CMK (cell line): Measurements from ENCODE around the gene COG5.

Source experiments
- DNase-seq: peaks from one replicate; pipeline ENCODE4 v3.0.0-alpha.2; 2010; ENCODE audit warnings: low read depth

The COG5 gene

GRCh38 chr7:107505997-107506673 is 57.6 kb downstream of the COG5 start:
- no peak for DNase-seq

- no peak for DNase-seq
Observed at GRCh38 chr7:107505362-107505761, 58.4 kb downstream of the COG5 start.

GRCh38 chr7:107503687-107504086 is 60.0 kb downstream of the COG5 start:
- DNase-seq = no peak

GRCh38 chr7:107502797-107503196 is 60.9 kb downstream of the COG5 start:
- DNase-seq = no peak

DNA sequence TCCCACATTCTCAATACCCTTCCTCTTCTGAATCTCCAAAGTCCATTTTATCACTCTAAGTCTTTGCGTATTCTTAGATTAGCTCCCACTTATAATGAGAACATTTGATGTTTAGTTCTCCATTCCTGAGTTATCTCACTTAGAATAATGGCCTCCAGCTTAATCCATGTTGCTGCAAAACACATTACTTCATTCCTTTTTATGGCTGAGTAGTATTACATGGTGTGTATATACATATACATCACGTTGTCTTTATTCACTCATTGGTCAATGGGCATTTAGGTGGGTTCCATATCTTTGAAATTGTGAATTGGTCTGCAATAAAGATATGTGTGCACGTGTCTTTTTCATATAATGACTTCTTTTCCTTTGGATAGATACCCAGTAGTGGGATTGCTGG is 61.6 kb downstream of the COG5 start:
- no peak for DNase-seq

DNA sequence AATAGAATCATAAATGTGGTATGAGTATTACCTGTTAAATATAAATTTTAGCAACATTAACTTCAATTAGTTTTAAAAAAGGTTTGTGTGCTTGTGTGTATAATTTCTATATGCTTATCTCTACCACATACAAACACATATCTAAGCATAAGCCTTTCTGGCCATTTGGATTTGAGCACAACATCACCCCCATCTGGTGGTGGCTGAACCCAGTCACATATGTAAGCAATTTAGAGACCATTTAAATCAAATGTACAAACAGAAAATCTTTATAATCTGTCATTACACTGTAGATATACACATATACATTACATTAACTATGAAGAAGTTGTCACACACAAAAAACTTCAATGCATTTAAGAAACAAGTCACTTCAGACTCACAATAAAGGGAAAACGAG is 62.1 kb downstream of the COG5 start:
- DNase-seq = no peak

- no peak for DNase-seq
Observed at GRCh38 chr7:107499731-107500130, 64.0 kb downstream of the COG5 start.

GRCh38 chr7:107495516-107495915 is 68.2 kb downstream of the COG5 start:
- DNase-seq = no peak

DNA sequence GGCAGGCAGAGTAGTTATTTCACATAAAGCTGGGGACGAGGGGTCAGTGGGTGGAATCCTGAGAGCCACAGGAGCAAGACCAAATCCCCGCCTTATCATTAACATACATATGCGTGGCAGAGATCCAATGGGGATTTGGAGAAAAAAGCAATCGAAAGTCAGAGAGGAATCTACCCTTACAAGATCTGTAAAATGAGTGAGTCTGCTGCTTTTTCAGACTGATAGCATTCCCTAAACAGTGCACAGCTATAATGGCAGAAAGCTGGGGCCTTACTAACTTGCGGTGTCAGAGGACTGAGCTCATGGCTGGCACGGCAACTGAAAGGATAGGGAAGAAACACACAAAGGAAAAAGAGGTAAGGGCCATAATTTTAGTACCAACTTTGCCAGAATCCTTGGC is 68.8 kb downstream of the COG5 start:
- no peak for DNase-seq

DNA sequence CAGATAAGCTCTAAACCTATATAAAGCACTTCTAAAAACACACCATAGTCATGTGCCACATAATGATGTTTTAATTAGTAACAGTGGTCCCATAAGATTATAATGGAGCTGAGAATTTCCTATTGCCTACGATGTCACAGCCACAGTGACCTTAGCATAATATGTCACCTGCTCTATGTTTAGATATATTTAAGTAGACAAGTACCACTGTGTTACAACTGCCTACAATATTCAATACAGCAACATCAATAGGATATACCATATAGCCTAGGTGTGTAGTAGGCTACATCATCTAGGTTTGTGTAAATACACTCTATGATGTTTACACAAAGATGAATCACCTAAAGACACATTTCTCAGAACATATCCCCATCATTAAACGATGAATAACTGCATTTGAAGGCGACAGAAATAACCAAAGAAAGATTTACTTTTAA is 69.4 kb downstream of the COG5 start:
- no peak for DNase-seq

DNA sequence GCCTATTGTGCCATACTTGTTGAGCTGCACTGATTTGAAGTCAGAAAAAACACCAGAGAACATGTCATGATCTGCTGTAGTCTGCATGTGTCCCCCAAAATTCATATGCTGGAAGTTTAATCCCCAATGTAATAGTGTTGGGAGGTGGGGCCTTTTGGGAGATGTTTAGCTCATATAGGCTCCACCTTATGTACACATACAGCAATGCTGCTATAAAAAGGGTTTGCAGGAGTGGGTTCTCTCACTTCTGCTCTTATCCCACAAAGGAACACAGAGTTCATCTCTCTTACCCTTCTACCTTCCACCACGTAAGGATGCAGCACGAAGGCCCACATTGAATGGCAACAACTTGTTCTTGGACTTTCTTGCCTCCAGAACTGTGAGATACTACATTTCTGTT is 70.8 kb downstream of the COG5 start:
- DNase-seq = no peak

- DNase-seq = no peak
Observed at GRCh38 chr7:107486041-107486440, 77.7 kb downstream of the COG5 start.

DNA sequence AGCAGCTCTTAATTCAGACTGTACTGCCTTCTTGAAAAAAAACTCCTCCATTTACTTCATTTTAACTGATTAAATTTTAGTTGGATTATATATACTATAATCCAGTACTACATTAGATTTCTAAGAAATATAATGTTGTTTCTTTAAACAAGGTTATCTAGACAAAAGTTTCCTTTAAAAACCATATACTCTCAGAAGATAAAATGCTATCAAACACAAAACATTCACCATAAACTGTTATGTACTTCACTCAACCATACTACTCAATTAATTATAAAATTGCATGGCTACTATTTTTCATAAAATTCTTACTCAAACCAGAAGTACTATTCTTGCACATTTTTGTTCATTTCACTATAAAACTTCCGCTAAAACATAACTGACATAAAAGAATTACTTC is 81.1 kb downstream of the COG5 start:
- no peak for DNase-seq

DNA sequence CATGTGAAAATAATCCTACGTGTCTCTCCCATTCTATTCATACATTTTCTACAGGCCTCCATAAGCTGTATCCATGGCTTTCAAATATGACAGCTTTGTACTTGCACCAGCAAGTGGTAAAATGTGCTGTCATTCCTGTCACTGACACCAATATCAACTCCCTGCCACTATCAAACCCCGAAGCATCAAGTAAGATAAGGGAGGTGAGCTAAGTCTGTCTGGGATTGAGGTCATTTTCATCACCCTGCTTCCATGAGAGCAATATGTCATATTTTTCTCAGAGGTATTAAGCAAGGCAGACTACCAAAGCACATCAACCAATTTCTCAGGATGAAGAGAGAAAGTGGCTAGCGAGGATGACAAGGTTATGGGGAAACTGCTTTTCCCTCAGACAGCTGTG is 82.8 kb downstream of the COG5 start:
- DNase-seq = no peak

DNA sequence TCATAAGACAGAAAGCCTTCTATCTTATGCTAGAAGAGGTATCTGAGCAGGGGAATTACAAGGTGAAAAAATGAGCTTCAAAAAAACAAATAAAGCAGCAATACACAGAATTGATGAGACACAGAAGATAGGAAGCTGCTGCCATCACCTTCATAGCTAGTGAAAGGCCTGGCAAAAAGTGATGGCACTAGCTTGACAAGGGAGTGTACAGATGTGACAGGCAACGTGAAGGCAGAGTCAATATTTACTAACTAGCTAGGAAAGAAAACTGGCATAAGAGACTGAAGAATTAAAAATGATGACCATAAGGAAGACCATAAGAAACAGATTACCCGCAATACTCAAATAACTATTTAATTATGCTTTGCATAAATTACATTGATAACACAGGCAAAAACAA is 84.4 kb downstream of the COG5 start:
- no peak for DNase-seq

- DNase-seq = no peak
Observed at GRCh38 chr7:107474104-107474521, 89.6 kb downstream of the COG5 start.

DNA sequence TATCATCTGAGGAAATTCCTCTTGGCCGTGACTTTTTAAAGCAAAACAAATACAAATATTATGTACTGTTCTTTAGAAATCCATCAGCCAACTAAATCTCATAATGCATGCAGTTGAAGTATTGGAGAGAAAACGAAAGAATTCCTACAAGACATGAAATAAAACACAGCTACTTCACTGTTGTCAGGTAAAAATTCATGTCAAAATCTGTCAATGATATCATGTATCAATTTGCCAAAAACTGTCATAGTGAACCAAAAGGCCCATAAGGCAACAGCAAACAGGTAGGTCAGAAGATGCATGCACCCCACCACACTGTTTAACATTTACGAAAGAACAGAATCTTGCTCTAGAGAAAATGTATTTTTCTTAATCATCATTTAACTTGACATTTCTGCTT is 91.6 kb downstream of the COG5 start:
- DNase-seq = no peak

DNA sequence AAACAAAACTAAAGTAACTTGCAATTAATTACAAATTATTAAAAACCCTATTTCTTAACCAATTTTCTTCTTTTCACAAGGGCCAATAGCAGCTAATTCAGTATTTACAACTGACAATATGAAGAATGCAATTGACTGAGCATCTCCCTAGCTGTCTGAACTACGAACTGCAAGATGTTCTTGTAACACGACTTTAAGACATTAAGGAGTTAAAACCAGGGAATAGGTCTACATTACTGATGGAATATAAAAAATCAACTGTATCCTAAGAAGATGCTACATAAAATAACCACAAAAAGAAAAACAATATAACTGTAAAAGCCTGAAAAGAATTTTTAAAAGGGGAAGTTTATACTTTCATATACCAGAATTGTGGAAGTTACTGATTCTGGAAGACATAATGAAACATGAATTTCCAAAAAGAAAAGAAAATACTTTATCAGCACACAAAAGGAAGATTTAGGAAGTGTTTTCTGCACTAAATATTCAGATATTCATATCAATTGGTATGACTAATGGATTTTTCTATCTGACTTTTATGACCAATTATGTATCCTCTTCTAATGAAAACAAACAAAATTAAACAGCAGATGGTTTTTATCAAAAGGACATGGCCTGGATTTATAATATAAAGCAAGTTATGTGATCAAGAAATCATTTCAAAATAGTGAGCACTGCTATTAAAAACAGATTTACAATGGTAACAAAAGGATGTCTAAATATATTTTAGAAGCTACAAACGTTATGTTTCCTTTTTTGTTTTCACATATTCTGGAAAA is 92.2 kb downstream of the COG5 start:
- no peak for DNase-seq

GRCh38 chr7:107469929-107470328 is 93.8 kb downstream of the COG5 start, which contains the start of gene GPR22:
GPR22 (plus strand) TSS chr7:107470057; CDS start chr7:107474061, 4,004 bp downstream.
- no peak for DNase-seq

DNA sequence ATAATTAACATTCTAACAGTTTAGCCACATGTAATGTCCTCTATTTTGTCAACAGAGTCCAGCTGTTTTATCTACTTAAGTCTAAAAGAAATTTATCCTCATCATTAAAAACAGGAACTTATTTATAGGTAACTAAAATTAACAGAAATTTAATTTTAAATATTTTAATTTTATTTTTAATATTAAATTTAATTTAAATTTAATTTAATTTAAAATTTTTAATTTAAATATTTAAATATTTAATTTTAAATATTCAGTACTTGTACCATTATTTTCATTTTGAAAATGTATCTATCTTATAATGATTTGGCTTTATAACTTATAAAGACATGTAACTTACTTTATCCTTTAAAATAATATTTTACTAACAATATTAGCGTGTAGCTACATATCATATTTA is 94.9 kb downstream of the COG5 start:
- DNase-seq = no peak

DNA sequence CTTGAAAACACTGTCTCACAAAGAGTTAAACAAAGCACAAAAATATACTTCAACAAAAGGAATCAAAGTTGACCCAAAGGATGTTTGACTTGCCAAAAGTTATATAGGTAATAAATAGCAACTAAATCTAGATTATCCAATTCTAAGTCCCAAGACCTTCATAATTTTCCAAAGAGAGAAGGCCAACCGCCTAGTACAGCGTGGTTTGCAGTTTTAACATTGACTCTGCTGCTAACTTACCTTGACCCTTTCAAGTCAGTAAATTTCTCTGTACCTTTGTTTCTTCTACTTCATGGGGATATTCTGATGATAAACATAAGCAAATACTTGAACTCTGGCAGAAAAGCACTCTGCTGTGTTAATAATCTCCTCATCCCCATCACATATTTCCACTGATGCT is 95.7 kb downstream of the COG5 start:
- no peak for DNase-seq

- no peak for DNase-seq
Observed at GRCh38 chr7:107464666-107465226, 99.0 kb downstream of the COG5 start.
